NCI-H128 (cell line): ENCODE measurements around the gene CRHBP.
"Not testable (repeated sequence)": the region's sequence is repeated elsewhere in the genome, so short reads cannot be mapped to it uniquely, and the experiment has no call there.

Experiments
- DNase-seq: peaks from one replicate; lab custom pipeline; 2025; ENCODE audit not compliant: unreplicated experiment; lab: John Stamatoyannopoulos, UW

Gene CRHBP

DNA sequence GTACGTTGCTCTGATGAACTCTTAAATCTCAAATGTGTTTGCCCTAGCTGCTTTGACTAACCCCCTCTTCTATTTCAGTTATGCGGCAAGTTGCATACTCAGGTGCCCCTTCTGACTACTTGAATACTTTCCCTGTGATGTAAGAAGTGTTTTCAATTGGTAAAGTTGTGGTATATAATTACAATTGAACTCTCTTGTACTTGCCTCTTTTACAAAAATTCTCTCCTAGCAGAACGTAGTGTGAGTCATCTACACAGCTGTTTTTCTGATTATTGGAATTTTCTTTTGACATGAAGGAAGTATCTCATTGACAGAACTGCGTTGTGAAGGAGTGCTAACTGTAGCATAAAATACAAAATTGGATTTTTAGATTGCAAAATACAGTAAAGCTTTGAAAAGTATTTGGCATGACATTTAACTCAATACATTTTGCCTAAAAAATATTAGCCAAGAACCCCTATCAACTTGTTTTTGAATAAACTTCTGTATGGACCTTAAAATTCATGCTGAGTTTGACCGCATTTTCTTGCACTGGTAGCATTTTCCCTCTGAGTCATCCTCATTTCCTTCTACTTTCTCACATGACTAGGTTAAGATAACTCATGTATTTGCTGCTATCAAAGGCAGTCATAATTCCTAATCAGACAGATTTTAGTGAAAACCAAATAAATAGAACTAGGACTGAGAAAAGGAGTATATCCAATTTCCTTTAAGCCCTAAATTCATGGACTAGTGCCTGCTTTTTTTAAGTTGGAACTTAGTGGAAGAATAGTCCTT lies 6.3 kb downstream of the CRHBP start:
- no peak for DNase-seq

DNA sequence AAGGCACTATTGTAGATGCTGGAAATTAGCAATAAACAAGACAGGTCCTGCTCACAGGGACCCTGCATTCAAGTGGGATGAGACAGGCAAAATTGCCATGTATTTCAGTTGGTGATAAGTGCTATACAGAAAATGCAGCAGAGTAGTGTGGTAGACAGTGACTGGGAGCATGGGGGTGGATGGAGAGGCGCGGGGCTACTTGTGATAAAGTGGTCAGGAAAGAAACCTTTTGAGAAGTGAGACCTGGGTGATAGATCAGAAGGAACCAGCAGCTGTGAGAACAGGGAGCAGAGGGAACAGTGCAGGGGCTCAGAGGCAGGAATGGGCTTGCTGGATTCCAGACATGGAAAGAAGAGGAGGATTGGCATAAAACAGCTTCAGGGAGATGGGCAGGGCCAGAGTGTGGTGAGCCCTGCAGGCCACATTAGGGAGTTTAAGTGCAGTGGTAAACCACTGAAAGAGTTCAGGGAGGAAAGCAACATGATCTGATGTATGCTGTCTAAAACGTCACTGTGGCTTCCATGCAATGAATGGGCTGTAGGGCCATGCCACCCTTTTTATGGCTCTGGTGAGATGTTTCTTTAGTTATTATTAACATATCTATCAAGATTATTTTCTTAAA lies 7.3 kb downstream of the CRHBP start:
- no peak for DNase-seq

DNA sequence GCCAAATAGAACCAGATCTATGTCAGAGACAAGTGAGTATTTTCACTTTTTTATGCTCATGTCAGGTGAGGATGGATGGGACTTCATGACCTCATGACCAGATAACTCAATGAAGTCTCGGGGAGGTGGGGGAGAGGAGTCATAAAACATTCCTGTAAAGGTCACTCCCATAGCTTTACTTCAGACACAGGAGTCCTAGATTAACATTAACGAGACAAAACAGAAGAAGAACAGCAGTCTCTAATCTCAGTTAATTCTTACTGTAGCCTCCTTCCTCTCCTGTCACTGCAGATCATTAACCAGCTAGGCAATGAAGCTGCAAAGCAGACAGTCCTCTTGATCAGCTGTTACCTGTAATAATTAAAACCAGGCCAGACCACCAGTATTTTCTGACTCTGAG lies 11.2 kb downstream of the CRHBP start:
- no peak for DNase-seq

DNA sequence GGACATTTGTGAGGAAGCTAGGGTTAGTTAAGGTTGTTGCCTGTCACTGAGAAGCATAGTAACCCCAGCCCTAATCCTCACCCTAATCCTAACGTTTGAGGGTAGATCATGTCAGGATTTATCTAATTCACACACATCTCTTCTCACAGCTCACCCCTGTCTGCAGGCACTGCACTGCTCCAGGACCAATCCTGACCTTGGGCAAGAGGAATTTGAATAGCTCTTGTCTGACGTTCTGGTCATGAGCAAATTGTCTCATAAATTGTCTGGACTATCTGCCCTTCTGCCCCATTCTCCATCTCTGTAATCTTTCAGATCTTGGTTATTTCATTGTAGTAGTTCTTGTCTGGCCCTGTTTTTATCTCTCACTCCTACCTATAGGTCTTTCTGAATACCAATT lies 18.7 kb downstream of the CRHBP start:
- DNase-seq = no peak

DNA sequence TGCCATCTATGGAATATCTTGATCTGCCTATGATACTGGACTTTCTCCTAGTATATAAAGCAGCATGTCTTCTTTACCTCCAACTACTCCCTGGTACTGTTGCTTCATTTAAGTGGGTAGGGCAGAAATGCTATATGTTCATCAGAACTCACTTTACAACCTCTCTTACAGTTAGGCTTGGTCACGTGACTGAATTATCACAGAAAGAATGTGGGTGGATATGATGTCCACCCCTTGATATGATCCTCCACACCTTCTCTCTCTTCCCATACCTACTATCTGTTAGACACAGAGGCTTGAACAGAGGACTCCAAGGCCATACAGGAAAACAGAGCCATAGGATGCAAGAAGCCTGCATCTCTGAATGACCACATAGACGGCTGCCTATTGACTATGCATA lies 19.8 kb downstream of the CRHBP start:
- no peak for DNase-seq

DNA sequence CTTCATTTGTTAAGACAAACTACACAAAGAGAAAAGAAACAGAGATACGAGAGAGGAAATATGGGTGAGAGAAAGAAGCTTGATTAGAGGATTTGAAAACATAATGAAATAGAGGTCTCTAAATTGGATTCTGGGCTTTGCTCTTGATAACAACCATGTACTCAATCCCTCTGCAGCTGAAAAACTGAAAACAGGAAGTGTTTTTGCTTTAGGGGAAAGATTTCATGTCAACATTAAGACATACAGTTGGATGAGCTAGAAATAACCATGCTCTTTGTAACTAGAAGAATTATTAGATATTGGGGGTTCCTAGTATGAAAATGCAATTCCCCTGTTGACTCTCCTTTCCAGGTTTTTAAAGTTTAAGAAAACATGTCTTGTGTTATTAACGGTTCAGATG lies 21.9 kb downstream of the CRHBP start:
- DNase-seq = no peak

DNA sequence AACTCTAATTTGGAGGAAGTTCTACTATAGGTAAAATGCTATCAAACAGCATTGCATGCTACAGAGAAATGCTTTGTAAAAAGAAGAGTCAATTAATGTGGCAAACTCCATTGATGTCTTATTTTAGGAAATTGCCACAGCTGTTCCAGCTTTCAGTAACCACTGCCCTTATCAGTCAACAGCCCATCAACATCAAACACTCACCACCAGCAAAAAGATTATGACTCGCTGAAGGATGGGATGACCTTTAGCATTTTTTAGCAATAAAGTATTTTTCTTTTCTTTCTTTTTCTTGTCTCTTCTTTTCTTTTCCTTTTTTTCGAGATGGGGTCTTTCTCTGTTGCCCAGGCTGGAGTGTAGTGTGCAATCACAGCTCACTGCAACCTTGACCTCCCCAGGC lies 26.0 kb downstream of the CRHBP start:
- no peak for DNase-seq

DNA sequence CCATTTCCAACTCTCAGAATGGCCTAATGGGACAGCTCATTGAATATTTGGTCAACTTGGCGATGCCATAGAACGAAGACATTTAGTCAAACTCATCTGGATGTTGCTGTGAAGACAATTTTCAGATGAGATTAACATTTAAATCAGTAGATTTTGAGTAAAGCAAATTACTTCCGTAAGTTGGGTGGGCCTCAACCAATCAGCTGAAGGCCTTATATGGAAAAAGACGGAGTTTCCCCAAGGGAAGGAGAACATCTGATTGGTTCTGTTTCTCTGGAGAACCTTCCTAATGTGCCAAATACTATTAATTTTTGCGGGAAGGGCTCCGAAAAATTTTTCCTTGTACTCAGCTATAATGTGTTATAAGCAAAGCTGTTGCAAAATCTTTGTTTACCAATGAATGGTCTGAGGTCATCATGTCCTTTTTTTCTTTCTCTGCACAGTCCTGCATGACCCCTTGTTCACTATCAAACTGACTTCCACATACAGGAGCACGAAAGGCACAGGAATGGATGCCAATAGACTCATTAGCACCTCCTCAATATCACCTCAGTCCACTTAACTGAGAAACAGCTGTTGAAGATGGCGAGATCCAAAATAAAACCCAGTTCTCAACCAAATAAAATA lies 27.8 kb downstream of the CRHBP start:
- DNase-seq = no peak

DNA sequence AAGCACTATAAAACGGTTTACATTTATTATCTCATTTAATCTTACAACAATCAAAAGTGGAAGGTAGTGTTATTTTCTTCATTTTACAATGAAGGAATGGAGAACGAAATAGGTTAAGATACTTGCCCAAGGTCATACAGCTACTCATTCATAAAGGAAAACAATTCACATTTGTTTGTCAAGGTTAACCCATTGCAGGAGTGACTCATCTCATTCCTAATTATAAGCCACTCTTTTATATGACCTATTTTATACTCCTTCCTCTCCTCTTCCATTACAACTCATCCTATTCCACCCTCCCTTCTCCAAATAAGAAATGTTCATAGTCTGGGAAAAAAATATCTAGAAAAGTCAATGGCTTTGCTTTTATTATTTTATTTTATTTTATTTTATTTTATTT lies 29.6 kb downstream of the CRHBP start:
- no peak for DNase-seq

DNA sequence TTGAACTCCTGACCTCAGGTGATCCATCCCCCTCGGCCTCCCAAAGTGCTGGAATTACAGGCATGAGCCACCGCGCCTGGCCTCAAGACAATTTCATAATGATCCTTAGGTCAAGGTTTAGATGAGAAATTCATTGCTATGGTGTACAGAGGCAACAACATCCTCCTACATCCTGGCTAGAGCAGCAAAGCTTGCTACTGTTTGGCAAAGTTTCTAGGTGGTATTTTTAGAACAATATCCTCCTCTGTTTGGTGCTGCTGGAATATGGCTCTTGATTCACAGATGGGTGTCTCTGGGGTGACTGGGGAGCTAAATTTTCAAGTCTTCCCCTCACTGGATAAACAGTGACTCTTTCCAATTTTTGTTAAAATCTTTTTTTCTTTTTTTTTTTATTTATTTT lies 30.6 kb downstream of the CRHBP start:
- no peak for DNase-seq

DNA sequence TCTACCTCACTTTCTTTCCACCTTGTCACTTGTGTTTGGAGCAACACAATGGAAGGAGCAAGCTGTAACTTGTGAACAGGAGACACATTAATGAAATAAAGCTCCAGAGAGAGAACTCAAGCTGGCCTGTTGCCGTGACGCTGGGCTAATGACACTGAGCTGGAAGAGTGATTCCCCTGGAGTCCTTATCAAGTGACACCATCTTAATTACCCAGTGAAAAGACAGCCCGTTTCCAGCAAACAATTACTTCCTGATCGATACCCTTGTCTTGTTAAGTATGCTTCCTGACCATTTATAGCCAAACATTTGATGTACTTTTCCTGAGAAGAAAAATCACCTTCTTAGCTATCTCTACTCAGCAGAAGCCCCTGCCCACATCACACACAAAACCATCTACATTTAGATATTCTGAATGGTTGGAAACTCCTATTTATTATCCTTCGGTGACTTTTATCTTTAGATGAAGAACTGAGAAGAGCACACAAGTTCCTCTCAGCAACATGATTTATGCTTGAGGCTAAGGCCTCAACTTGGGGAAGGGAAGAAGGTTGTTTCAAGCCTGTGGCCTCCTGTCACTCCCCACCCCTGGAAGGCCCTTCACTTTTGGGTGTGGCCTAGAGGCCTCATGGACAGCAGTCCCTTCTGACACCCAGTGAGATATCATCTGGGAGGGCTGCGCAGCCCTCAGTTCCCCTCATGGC lies 34.1 kb downstream of the CRHBP start:
- DNase-seq = no peak

DNA sequence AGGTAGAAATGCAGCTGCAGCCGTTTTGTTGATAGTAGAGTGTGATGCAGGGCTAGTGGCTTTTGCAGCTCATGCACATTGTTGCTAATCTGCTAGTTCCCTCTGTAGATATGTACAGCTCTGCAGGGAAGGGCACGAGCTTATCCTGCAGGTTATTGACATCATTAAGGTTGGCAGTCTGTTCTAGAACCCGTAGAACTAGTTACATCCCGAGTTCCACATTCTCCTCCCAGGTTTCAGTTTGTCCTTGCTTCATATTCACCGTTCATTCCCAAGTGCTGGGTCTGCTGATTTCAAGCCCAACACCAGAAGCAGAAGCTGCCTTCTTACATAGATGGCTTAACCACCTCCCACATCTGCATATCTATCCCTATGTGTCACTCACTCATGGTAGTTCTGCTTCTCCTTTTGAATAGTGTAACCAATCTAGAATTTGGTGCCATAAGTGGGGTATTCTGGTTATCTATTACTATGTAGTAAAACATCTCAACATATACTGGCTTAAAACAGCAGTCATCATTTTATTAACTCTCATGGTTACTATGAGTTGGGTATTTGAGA lies 38.1 kb downstream of the CRHBP start:
- no peak for DNase-seq

DNA sequence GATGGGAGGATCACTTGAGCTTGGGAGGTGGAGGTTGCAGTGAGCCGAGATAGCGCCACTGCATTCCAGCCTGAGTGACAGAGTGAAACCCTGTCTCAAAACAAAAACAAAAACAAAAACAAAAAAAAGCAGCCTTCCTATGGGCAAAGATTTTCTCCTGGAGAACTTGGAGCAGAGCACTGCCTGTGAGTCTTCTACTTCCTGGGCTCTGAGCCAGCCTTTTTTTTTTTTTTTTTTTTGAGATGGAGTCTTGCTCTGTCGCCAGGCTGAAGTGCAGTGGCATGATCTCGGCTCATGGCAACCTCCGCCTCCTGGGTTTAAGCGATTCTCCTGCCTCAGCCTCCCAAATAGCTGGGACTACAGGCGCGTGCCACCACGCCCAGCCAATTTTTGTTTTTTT lies 40.6 kb downstream of the CRHBP start:
- DNase-seq = not testable (repeated sequence)

DNA sequence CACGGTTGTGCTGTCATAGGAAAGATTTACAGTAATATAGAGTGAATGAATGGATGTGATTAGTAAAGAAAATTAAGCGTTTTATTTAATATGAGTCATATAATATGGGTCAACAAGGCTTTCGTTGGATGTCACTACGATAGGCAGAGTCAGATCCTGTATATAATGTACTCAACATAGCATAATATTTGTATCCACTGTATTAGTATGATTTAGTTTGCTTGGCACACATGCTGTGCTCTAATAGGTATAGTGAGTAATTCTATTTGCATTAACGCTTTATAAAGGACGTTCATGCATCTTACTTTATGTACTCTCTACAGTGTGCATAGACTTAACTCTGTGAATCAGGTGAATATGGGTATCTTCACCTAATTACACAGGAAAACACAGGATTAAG lies 41.5 kb downstream of the CRHBP start:
- no peak for DNase-seq

DNA sequence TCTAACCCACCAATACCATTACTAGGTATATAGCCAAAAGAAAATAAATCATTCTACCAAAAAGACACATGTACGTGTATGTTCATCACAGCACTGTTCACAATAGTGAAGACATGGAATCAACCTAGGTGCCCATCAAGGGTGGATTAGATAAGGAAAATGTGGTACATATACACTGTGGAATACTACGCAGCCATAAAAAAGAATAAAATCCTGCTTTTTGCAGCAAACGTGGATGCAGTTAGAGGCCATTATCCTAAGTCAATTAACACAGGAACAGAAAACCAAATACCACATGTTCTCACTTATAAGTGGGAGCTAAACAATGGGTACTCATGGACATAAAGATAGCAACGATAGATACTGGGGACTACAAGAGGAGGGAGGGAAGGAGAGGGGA lies 45.4 kb downstream of the CRHBP start:
- DNase-seq = not testable (repeated sequence)

DNA sequence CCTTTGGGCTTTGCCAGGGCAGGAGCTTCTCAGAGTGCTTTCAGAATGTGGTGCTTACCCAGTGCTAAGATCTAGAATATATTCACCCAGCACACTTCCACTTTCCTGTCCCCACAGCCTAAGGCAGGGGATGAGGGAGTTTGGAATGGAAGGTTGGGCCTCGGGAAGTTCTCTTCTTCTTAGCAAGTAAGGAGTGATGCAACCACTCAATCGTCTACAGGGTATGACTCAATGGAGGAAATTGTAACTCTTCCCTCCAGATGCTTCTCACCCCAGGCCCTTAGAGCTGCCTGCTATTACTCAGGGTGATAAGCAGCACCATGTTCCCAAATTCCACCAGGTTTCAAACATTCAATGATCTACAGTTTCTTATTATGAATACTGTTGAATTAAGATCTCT lies 46.6 kb downstream of the CRHBP start:
- no peak for DNase-seq

DNA sequence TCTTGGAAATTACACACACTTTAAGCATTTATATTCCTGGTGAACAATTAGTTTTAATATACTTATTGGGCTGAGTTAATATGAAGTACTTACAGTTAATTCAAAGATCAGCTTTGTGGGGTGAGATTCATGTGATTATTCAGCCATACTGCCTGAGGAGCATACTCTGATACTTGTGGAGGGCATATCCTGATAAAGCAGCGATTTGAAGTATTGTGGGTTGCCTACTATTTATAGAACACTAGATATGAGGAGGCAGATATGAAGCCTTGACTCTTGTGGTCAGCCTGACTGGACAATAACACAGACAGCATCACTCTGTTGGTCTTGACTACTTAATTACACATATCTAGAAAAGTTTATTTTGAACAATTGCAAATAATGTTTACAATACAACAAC lies 50.4 kb downstream of the CRHBP start:
- DNase-seq = no peak

DNA sequence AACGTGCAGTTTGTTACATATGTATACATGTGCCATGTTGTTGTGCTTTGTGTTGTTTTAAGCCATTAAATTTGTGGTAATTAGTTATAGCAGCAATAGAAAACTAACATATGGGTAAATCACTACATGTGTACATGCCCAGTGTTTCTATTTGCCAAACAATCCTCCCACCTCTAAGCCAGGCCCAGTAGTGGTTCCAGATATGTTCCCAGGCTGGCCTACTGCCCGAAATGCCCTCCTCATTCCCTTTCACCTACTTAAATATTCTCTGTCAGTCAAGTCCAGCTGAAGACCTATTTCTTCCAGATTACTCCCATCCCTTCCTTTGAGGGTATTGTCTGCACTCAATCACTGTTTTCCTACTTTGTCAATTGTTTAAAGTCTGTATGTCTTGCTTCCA lies 53.3 kb downstream of the CRHBP start:
- no peak for DNase-seq

DNA sequence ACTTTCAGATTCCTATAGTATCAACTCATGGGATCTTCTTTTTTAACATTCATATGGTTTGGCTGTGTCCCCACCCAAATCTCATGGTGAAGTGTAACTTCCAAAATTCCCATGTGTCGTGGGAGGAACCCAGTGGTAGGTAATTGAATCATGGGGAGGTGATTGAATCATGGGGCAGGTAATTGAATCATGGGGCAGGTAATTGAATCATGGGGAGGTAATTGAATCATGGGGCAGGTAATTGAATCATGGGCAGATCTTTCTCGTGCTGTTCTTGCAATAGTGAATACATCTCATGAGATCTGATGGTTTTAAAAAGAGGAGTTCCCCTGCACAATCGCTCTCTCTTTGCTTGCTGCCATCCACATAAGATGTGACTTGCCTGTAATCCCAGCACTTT lies 55.6 kb downstream of the CRHBP start:
- no peak for DNase-seq

DNA sequence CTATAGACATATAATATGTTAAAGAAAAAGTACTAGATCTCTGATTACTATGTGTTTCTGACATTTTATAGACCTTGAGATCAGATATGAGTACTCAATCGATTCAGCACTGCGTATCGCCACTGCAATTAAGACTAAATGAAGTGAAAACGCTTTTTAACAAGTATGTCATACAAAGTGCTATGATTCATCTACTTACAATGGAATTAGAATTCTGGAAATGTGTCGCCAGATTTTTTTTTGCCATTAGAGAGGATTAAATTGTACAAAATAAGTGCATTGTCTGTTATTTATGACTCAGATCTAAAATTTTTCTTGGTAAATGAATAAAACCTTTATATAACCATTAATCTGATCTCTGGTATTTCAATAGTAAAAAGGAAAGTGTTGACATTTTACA lies 57.4 kb downstream of the CRHBP start:
- DNase-seq = no peak

DNA sequence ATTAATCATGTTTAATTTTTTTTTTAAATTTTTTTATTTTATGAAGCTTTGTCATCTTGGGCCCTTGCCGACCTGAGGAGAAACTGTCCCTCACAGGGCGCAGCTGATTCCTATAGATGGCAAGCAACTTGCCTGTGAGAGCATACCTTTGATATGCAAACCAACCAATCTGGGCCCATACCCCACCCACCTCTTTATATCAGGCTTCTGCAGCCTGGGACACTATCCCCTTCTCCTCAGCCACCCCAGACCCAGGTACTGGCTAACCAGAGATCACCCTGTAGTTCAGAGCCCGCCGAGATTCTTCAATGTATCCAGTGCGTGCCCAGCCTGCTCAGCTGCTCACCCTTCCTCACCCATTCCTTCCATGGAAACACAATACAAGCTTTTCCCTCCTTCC lies 58.7 kb downstream of the CRHBP start:
- DNase-seq = no peak

DNA sequence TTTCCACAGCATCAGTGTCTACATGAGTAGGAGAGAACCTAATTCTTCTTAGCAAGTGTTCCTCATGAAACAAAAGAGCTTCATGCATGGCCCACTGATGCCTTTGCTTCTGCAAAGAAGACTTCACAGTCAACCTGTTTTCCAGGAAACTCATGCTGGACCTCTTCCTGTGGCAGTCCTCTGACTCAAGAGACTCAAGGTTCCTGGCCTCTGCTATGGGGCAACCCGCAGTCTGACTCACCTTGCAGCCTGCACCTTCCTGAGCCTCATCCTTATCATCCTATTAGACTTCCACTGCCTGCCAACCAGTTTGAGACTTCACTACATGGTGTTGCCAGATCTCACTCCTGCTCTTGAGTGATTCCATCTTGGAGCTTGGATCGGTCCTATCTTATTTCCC lies 59.8 kb downstream of the CRHBP start:
- no peak for DNase-seq
